Fibroblast of lung (primary cell): ENCODE data around the gene CINP. TPM values are rescaled to one million over a fixed set of nuclear protein-coding genes. Genes with fewer than 3 reads are reported as not detected.

Experiments
- DNase-seq, 2 donors: peaks; one replicate each; pipeline versions ENCODE4 v3.0.0 to v3.0.0-alpha.2; 2010; ENCODE audit warnings: low read depth in 2 of 2
- H2AFZ ChIP-seq: 2 replicates; pipeline ENCODE4 v1.5.1; 2012; ENCODE audit warnings: low read length, control low read depth, inconsistent platforms
- H3K27ac ChIP-seq: 2 replicates; pipeline ENCODE4 v1.5.1; 2011; ENCODE audit warnings: low read length, control low read depth; ENCODE audit not compliant: insufficient read depth
- H3K27me3 ChIP-seq: 2 replicates; pipeline ENCODE4 v1.5.1; 2011; ENCODE audit warnings: mild to moderate bottlenecking, low read length; ENCODE audit not compliant: control insufficient read depth, insufficient read depth
- H3K36me3 ChIP-seq: 2 replicates; pipeline ENCODE4 v1.5.1; 2011; ENCODE audit warnings: low read length; ENCODE audit not compliant: control insufficient read depth, insufficient read depth
- H3K4me1 ChIP-seq: 2 replicates; pipeline ENCODE4 v1.5.1; 2011; ENCODE audit warnings: low read length; ENCODE audit not compliant: control insufficient read depth, insufficient read depth; ENCODE audit errors: extremely low read depth
- H3K4me2 ChIP-seq: 2 replicates; pipeline ENCODE4 v1.5.1; 2011; ENCODE audit warnings: low read length, control low read depth; ENCODE audit not compliant: insufficient read depth; ENCODE audit errors: extremely low read depth
- H3K4me3 ChIP-seq, 4 experiments: fragments of 200-600 bp in 1 of 4; sonication (generic) in 1 of 4; replicated peaks in 1 of 4; 2 replicates each; pipeline ENCODE4 v1.5.1; 2011 to 2016; ENCODE audit warnings: low read length in 4 of 4, low read depth in 3 of 4, mild to moderate bottlenecking in 3 of 4, control low read depth in 2 of 4, inconsistent platforms in 1 of 4, mixed read lengths in 1 of 4; ENCODE audit not compliant: insufficient read depth in 1 of 4; ENCODE audit errors: control extremely low read depth in 1 of 4
- H3K79me2 ChIP-seq: 2 replicates; pipeline ENCODE4 v1.5.1; 2012; ENCODE audit warnings: mild to moderate bottlenecking, low read length, inconsistent platforms; ENCODE audit not compliant: control insufficient read depth, insufficient read depth
- H3K9ac ChIP-seq: 2 replicates; pipeline ENCODE4 v1.5.1; 2011; ENCODE audit warnings: mild to moderate bottlenecking, low read length, control low read depth; ENCODE audit not compliant: insufficient read depth
- H3K9me3 ChIP-seq: 2 replicates; pipeline ENCODE4 v1.5.1; 2012; ENCODE audit warnings: low read depth, low read length; ENCODE audit not compliant: control insufficient read depth, insufficient read depth
- H4K20me1 ChIP-seq: 2 replicates; pipeline ENCODE4 v1.5.1; 2011; ENCODE audit warnings: low read length; ENCODE audit not compliant: control insufficient read depth, insufficient read depth; ENCODE audit errors: extremely low read depth
- CTCF ChIP-seq, 2 donors: IDR thresholded peaks in 1 of 2; conservative IDR thresholded peaks in 1 of 2; 1 replicate in 1 of 2; 2 replicates in 1 of 2; pipeline ENCODE4 v1.5.1; 2011 to 2012; ENCODE audit warnings: low read length in 2 of 2, control low read depth in 1 of 2, inconsistent platforms in 1 of 2, low read depth in 1 of 2, mild to moderate bottlenecking in 1 of 2
- EZH2 ChIP-seq: IDR thresholded peaks from 2 replicates; pipeline ENCODE4 v1.5.1; 2012; ENCODE audit warnings: low read length, control low read depth, mild to moderate bottlenecking; ENCODE audit errors: missing control alignments
- polyA plus RNA-seq, 2 donors: library from polyadenylated mRNA; depleted of rRNA in 1 of 2; stranded (reverse) in 1 of 2; unstranded in 1 of 2; fragments of >200 nt; gene quantifications; 2 replicates each; pipeline ENCODE4 v1.2.1, GENCODE V29; 2011 to 2012; ENCODE audit warnings: missing spikeins in 1 of 2
- total RNA-seq: library from RNA; depleted of rRNA; stranded (reverse); fragments of >200 nt; gene quantifications from 2 replicates; pipeline ENCODE4 v1.2.1, GENCODE V29; 2014

Gene CINP
- total and polyA plus RNA-seq, 2 donors (not counting 1 experiment from before 2014, with no cell fraction given): 42.8 to 71.8 TPM

- no peak for DNase-seq
- Histone ChIP-seq H4K20me1 (no peaks in the 10 kb centered on the region), H3K4me1 (no peaks in the 10 kb centered on the region), H3K4me3 (no peak overlapping the region), H3K36me3 (no peaks in the 10 kb centered on the region), H3K27me3 (no peaks in the 10 kb centered on the region), H3K9ac (no peak overlapping the region), H3K79me2 (no peaks in the 10 kb centered on the region), H3K9me3 (no peaks in the 10 kb centered on the region), H2AFZ (no peak overlapping the region), H3K4me2 (no peak overlapping the region), H3K27ac (no peak overlapping the region)
- TF ChIP-seq CTCF (conservative IDR thresholded peaks at IDR 0.05 in 1 of 2, IDR thresholded peaks at IDR 0.05 in 1 of 2; ENCODE audit: low read depth in 1 of 2, low read length in 2 of 2): no peak
- TF ChIP-seq EZH2: no peak
Measured at GRCh38 chr14:102403028-102403427, 40.3 kb upstream of the CINP start.

- peak in 1 of 2 donors; percentile 33 for DNase-seq
- Histone ChIP-seq H3K9ac (no peak overlapping the region), H3K36me3 (no peaks in the 10 kb centered on the region), H4K20me1 (no peaks in the 10 kb centered on the region), H3K27me3 (no peaks in the 10 kb centered on the region), H3K4me3 (no peak overlapping the region), H3K9me3 (no peaks in the 10 kb centered on the region), H3K4me2 (no peak overlapping the region), H3K27ac (no peak overlapping the region), H3K4me1 (peaks cover 8% of the 10 kb centered on the region), H3K79me2 (no peaks in the 10 kb centered on the region), H2AFZ (no peak overlapping the region)
- TF ChIP-seq EZH2 (no peak), CTCF (conservative IDR thresholded peaks at IDR 0.05 in 1 of 2, IDR thresholded peaks at IDR 0.05 in 1 of 2; ENCODE audit: low read depth in 1 of 2, low read length in 2 of 2) (no peak)
Measured at GRCh38 chr14:102396521-102396920, 33.8 kb upstream of the CINP start.

- no peaks in the 10 kb centered on the region for H3K27me3 ChIP-seq
- H3K27ac ChIP-seq: no peak overlapping the region
- DNase-seq: no peak
- TF ChIP-seq CTCF (conservative IDR thresholded peaks at IDR 0.05 in 1 of 2, IDR thresholded peaks at IDR 0.05 in 1 of 2; ENCODE audit: low read depth in 1 of 2, low read length in 2 of 2) (no peak), EZH2 (no peak)
- no peaks in the 10 kb centered on the region for H4K20me1 ChIP-seq
- no peaks in the 10 kb centered on the region for H3K9me3 ChIP-seq
- no peak overlapping the region for H3K4me2 ChIP-seq
- no peak overlapping the region for H2AFZ ChIP-seq
- no peak overlapping the region for H3K9ac ChIP-seq
- no peaks in the 10 kb centered on the region for H3K79me2 ChIP-seq
- H3K4me1 ChIP-seq: peaks cover 12% of the 10 kb centered on the region
- no peak overlapping the region for H3K4me3 ChIP-seq
- no peaks in the 10 kb centered on the region for H3K36me3 ChIP-seq
Measured at GRCh38 chr14:102394717-102395375, 32.2 kb upstream of the CINP start.
